ENCODE results near the gene CLEC4F. TPM values are rescaled to one million over a fixed set of nuclear protein-coding genes. Genes with fewer than 3 reads are reported as not detected.

The CLEC4F gene
- total RNA-seq, 2 experiments from 2014 or later: not detected

DNA sequence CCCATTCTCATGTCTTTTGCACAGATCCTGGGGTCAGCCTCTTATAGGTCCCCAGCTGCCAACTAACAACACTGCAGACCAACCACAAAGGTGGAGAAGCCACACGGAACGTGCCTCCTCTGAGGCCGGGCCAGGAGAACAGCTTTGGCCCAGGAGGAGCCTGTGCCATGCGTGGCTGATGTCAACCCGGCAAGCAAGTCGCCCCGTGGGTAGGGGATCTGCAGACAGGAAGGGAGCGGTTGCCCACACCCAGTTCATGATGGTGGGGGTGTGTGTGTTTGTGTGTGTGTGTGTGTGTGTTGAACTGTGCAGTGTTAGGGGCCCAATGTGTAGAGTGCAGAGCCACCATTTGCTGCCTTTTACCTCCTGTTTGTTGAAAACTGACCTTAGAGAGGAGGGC is 2.4 kb upstream of the CLEC4F start:
- no peak overlapping the region for H3K27ac ChIP-seq (ENCODE audit: low read depth in 1 of 2, low read length in 2 of 2)
- Mint-ChIP-seq H3K27me3 (peaks cover 9% of the 10 kb centered on the region), H3K9me3 (no peaks in the 10 kb centered on the region), H3K4me3 (no peak overlapping the region), H3K36me3 (ENCODE audit: low read depth) (no peaks in the 10 kb centered on the region), H3K27ac (no peak overlapping the region), H3K4me1 (ENCODE audit: low read depth) (no peaks in the 10 kb centered on the region)
- no peak for ATAC-seq (ENCODE audit: poor library complexity)
- DNase-seq: peak in 2 of 14 experiments; percentile 5 to 6
- H3K27me3 ChIP-seq (ENCODE audit: control insufficient read depth in 1 of 2, insufficient read depth in 2 of 2, low read length in 2 of 2): no peaks in the 10 kb centered on the region
- H3K4me3 ChIP-seq (ENCODE audit: low read length): no peak overlapping the region
- intact Hi-C loops (cut with DNase I, micrococcal nuclease): no loop called here
- POLR2A ChIA-PET: no interaction called here
- H3K9me3 ChIP-seq (ENCODE audit: control insufficient read depth in 1 of 2, insufficient read depth in 1 of 2, low read length in 2 of 2): no peaks in the 10 kb centered on the region
- H3K36me3 ChIP-seq (ENCODE audit: insufficient read depth, low read length): no peaks in the 10 kb centered on the region
- H3K4me1 ChIP-seq (ENCODE audit: insufficient read depth, low read length): peaks cover 6% of the 10 kb centered on the region
- TF ChIP-seq, protein P1, sequence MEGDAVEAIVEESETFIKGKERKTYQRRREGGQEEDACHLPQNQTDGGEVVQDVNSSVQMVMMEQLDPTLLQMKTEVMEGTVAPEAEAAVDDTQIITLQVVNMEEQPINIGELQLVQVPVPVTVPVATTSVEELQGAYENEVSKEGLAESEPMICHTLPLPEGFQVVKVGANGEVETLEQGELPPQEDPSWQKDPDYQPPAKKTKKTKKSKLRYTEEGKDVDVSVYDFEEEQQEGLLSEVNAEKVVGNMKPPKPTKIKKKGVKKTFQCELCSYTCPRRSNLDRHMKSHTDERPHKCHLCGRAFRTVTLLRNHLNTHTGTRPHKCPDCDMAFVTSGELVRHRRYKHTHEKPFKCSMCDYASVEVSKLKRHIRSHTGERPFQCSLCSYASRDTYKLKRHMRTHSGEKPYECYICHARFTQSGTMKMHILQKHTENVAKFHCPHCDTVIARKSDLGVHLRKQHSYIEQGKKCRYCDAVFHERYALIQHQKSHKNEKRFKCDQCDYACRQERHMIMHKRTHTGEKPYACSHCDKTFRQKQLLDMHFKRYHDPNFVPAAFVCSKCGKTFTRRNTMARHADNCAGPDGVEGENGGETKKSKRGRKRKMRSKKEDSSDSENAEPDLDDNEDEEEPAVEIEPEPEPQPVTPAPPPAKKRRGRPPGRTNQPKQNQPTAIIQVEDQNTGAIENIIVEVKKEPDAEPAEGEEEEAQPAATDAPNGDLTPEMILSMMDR (IDR thresholded peaks at IDR 0.05): no peak
- CTCF ChIA-PET: no interaction called here

DNA sequence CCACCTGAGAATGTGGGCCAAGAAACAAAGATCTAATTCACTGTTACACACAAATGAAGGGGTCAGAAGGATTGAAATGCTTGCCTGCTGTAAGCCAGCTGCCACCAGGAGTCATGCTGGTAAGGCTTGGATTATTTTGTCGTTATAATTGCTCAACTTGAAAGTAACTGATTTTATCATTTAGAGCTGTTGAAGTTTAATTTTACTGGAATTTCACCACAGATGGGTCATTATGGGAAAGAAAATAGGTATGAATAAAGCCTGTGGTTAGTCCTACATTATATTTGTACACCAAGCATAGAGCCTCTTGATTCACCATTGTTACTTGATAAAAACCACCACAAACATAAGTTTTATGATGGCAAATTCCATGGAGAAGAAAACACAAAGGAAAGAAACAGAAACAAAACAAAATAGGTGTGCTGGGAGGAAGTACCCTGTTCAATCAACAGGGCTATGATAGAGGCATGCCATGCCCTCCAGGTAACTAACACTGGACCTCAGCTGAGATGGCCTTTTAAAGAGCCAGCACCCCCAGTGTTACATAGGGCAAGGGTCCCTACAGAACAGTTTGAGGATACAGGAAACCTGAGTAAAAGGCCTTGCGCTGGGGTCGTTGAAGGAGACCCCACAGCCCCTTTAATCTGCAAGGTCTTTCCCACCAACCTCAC is 3.0 kb downstream of the CLEC4F start:
- Histone ChIP-seq H3K27ac (ENCODE audit: low read depth in 1 of 2, low read length in 2 of 2) (no peak overlapping the region), H3K27me3 (ENCODE audit: control insufficient read depth in 1 of 2, insufficient read depth in 2 of 2, low read length in 2 of 2) (peaks cover 0 to 4% of the 10 kb centered on the region in 2 experiments), H3K9me3 (ENCODE audit: control insufficient read depth in 1 of 2, insufficient read depth in 1 of 2, low read length in 2 of 2) (no peaks in the 10 kb centered on the region), H3K36me3 (ENCODE audit: insufficient read depth, low read length) (no peaks in the 10 kb centered on the region), H3K4me1 (ENCODE audit: insufficient read depth, low read length) (peaks cover 2% of the 10 kb centered on the region), H3K4me3 (ENCODE audit: low read length) (no peak overlapping the region)
- Mint-ChIP-seq H3K4me3 (no peak overlapping the region), H3K4me1 (ENCODE audit: low read depth) (no peaks in the 10 kb centered on the region), H3K36me3 (ENCODE audit: low read depth) (no peaks in the 10 kb centered on the region), H3K27me3 (peaks cover 22% of the 10 kb centered on the region), H3K9me3 (no peaks in the 10 kb centered on the region), H3K27ac (no peak overlapping the region)
- TF ChIP-seq, protein P1 (IDR thresholded peaks at IDR 0.05): no peak
- no peak for DNase-seq
- no peak for ATAC-seq (ENCODE audit: poor library complexity)
- ChIA-PET CTCF (no interaction called here), POLR2A (no interaction called here)
- intact Hi-C loops (cut with DNase I, micrococcal nuclease): no loop called here

DNA sequence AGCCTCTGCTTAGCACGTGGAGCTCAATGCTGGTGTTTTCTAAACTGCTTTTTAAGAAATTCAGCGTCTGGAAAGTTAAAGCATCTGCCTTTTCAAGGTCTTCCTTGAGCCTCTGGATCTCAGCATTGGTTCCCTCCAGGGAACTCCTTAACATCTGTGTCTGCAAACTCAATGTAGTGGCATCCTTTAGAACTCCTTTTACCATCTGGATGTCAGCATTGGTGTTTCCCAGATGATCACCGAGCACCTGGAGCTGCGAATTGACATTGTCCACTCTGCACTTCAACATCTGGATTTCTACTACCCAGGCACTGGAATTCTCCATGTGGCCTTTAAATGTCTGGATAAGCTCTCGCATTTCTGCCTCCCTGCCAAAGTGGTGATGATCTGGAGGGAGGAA is 3.7 kb downstream of the CLEC4F start:
- POLR2A ChIA-PET: no interaction called here
- H3K36me3 ChIP-seq (ENCODE audit: insufficient read depth, low read length): no peaks in the 10 kb centered on the region
- no peak overlapping the region for H3K4me3 Mint-ChIP-seq
- H3K36me3 Mint-ChIP-seq (ENCODE audit: low read depth): no peaks in the 10 kb centered on the region
- DNase-seq (no peak), ATAC-seq (ENCODE audit: poor library complexity) (no peak)
- TF ChIP-seq, protein P1 (IDR thresholded peaks at IDR 0.05): no peak
- no peaks in the 10 kb centered on the region for H3K4me1 ChIP-seq (ENCODE audit: insufficient read depth, low read length)
- CTCF ChIA-PET: no interaction called here
- no peaks in the 10 kb centered on the region for H3K9me3 Mint-ChIP-seq
- H3K4me1 Mint-ChIP-seq (ENCODE audit: low read depth): no peaks in the 10 kb centered on the region
- H3K27ac ChIP-seq (ENCODE audit: low read depth in 1 of 2, low read length in 2 of 2): no peak overlapping the region
- H3K27me3 ChIP-seq (ENCODE audit: control insufficient read depth in 1 of 2, insufficient read depth in 2 of 2, low read length in 2 of 2): peaks cover 0 to 4% of the 10 kb centered on the region in 2 experiments
- no peaks in the 10 kb centered on the region for H3K9me3 ChIP-seq (ENCODE audit: control insufficient read depth in 1 of 2, insufficient read depth in 1 of 2, low read length in 2 of 2)
- intact Hi-C loops (cut with DNase I, micrococcal nuclease): no loop called here
- H3K27me3 Mint-ChIP-seq: peaks cover 22% of the 10 kb centered on the region
- no peak overlapping the region for H3K27ac Mint-ChIP-seq
- H3K4me3 ChIP-seq (ENCODE audit: low read length): no peak overlapping the region

Data from CD4-positive, alpha-beta T cell (primary cell).